ENCODE data around the gene SMPD3. TPM values are rescaled to one million over a fixed set of nuclear protein-coding genes. Genes with fewer than 3 reads are reported as not detected.
A peak's percentile ranks its signal among the peaks of the same experiment; 100 is the strongest.

SMPD3 gene
- total and polyA plus RNA-seq, 12 donors, result 0.03 to 1.2 (median 0.22) TPM; not detected in 1

GRCh38 chr16:68446681-68447652 lies 1.3 kb downstream of the SMPD3 start:
- no peaks in the 10 kb centered on the region for H3K9me3 ChIP-seq
- ATAC-seq, result no peak
- TF ChIP-seq, protein P1, sequence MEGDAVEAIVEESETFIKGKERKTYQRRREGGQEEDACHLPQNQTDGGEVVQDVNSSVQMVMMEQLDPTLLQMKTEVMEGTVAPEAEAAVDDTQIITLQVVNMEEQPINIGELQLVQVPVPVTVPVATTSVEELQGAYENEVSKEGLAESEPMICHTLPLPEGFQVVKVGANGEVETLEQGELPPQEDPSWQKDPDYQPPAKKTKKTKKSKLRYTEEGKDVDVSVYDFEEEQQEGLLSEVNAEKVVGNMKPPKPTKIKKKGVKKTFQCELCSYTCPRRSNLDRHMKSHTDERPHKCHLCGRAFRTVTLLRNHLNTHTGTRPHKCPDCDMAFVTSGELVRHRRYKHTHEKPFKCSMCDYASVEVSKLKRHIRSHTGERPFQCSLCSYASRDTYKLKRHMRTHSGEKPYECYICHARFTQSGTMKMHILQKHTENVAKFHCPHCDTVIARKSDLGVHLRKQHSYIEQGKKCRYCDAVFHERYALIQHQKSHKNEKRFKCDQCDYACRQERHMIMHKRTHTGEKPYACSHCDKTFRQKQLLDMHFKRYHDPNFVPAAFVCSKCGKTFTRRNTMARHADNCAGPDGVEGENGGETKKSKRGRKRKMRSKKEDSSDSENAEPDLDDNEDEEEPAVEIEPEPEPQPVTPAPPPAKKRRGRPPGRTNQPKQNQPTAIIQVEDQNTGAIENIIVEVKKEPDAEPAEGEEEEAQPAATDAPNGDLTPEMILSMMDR (IDR thresholded peaks at IDR 0.05), result no peak
- intact Hi-C loops (cut with DNase I), result loop anchor here in 2 of 10 donors (2.0 to 5.0 kb wide), 2 partner anchors 32 to 60 kb away; no protein-coding TSS in a partner anchor
- WGBS, 2 donors, result 18 to 23% methylated on average over 67 to 71 of the region's 73 CpGs
- peak overlapping the region in 2 of 10 donors; percentile 55 to 65 for H3K4me3 ChIP-seq
- no peaks in the 10 kb centered on the region for H3K36me3 ChIP-seq
- DNase-seq, result no peak
- peaks cover 11 to 24% (median 17%) of the 10 kb centered on the region in 9 donors for H3K4me1 ChIP-seq
- H3K27ac ChIP-seq, result no peak overlapping the region
- peaks cover 0 to 55% (median 29%) of the 10 kb centered on the region in 7 donors for H3K27me3 ChIP-seq

DNA sequence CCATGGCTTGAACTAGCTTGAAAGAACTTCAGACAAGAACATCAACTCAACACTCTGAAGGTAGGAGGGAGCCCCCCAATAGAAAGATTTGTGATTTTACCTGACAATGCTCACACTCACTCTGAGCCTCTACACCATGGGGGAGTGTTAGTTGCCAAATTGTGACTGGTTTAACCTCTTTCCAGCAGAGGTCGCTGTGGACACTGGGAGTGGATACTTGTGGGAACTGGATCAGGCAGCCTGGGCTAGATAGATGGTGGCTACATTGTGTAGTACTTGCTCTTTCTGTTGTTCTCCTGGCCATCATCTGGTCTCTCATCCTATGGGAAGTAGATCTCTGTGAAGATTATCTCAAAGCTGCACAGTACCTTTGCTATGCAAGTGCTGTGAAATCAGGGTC lies 2.9 kb downstream of the SMPD3 start:
- DNase-seq (no peak), ATAC-seq (no peak)
- Histone ChIP-seq H3K4me3 (no peak overlapping the region), H3K4me1 (peaks cover 11 to 24% (median 17%) of the 10 kb centered on the region in 9 donors), H3K27me3 (peaks cover 0 to 70% (median 40%) of the 10 kb centered on the region in 7 donors), H3K36me3 (no peaks in the 10 kb centered on the region), H3K27ac (no peak overlapping the region), H3K9me3 (no peaks in the 10 kb centered on the region)
- intact Hi-C loops (cut with DNase I), result loop anchor here in 1 of 10 donors (5.0 kb wide), 1 partner anchor 62 kb away; no protein-coding TSS in a partner anchor
- TF ChIP-seq, protein P1 (IDR thresholded peaks at IDR 0.05), result peak in 4 of 9 donors; percentile 19 to 61 (median 26)
- 0% methylated on average over 1 of the region's 1 CpG for WGBS, 2 donors

GRCh38 chr16:68444056-68444657 lies 4.2 kb downstream of the SMPD3 start:
- Histone ChIP-seq H3K4me3 (no peak overlapping the region), H3K27me3 (peaks cover 0 to 73% (median 50%) of the 10 kb centered on the region in 7 donors), H3K27ac (no peak overlapping the region), H3K9me3 (no peaks in the 10 kb centered on the region), H3K36me3 (no peaks in the 10 kb centered on the region), H3K4me1 (peaks cover 11 to 24% (median 17%) of the 10 kb centered on the region in 9 donors)
- peak in 1 of 2 donors; percentile 36 for DNase-seq
- intact Hi-C loops (cut with DNase I), result no loop called here
- no peak for ATAC-seq
- WGBS, 2 donors, result 16 to 18% methylated on average over 3 of the region's 3 CpGs
- TF ChIP-seq, protein P1 (IDR thresholded peaks at IDR 0.05), result no peak

- Histone ChIP-seq H3K36me3 (no peaks in the 10 kb centered on the region), H3K4me1 (no peaks in the 10 kb centered on the region), H3K4me3 (no peak overlapping the region), H3K27ac (no peak overlapping the region), H3K9me3 (peaks cover 0 to 7% (median 0%) of the 10 kb centered on the region in 11 donors), H3K27me3 (peaks cover 0 to 32% (median 11%) of the 10 kb centered on the region in 7 donors)
- TF ChIP-seq, protein P1 (IDR thresholded peaks at IDR 0.05), result peak in 2 of 9 donors; percentile 21 to 27
- DNase-seq (no peak), ATAC-seq (no peak)
- WGBS, 2 donors, result 84 to 87% methylated on average over 4 of the region's 4 CpGs
- intact Hi-C loops (cut with DNase I), result no loop called here
These were observed 11.7 kb downstream of the SMPD3 start for GRCh38 chr16:68436581-68436980.
